ENCODE results near the gene GLUL. TPM values are rescaled to one million over a fixed set of nuclear protein-coding genes. Genes with fewer than 3 reads are reported as not detected.

The GLUL gene
- total and polyA plus RNA-seq, 12 donors = 131 to 787 (median 409) TPM

GRCh38 chr1:182368903-182369302 is 22.7 kb downstream of the GLUL start:
- Histone ChIP-seq H3K27me3 (no peaks in the 10 kb centered on the region), H3K4me1 (peaks cover 0 to 15% (median 3%) of the 10 kb centered on the region in 9 donors), H3K4me3 (no peak overlapping the region), H3K9me3 (no peaks in the 10 kb centered on the region), H3K27ac (no peak overlapping the region), H3K36me3 (no peaks in the 10 kb centered on the region)
- TF ChIP-seq CTCF (IDR thresholded peaks at IDR 0.05) = no peak
- ATAC-seq (no peak), DNase-seq (no peak)
- intact Hi-C loops (cut with DNase I) = loop anchor here in 1 of 10 donors (10.0 kb wide), 1 partner anchor 114 kb away; no protein-coding TSS in a partner anchor
- WGBS, 2 donors = 63 to 64% methylated on average over 4 of the region's 4 CpGs

- no peak overlapping the region for H3K27ac ChIP-seq
- no peak for ATAC-seq
These were observed 23.2 kb downstream of the GLUL start for GRCh38 chr1:182368358-182368757.

GRCh38 chr1:182367926-182368325 is 23.7 kb downstream of the GLUL start:
- Histone ChIP-seq H3K4me1 (peaks cover 0 to 19% (median 7%) of the 10 kb centered on the region in 9 donors), H3K27me3 (no peaks in the 10 kb centered on the region), H3K27ac (no peak overlapping the region), H3K4me3 (no peak overlapping the region), H3K36me3 (no peaks in the 10 kb centered on the region), H3K9me3 (no peaks in the 10 kb centered on the region)
- 60 to 63% methylated on average over 2 of the region's 2 CpGs for WGBS, 2 donors
- no peak for TF ChIP-seq CTCF (IDR thresholded peaks at IDR 0.05)
- intact Hi-C loops (cut with DNase I) = loop anchor here in 1 of 10 donors (10.0 kb wide), 1 partner anchor 113 kb away; no protein-coding TSS in a partner anchor
- DNase-seq = no peak
- ATAC-seq = peak in 4 of 8 donors; percentile 18 to 35 (median 32)

More at GRCh38 chr1:182368358-182368757, 23.2 kb downstream of the GLUL start:
- no peak for TF ChIP-seq CTCF (IDR thresholded peaks at IDR 0.05)
- intact Hi-C loops (cut with DNase I) = loop anchor here in 1 of 10 donors (10.0 kb wide), 1 partner anchor 114 kb away; no protein-coding TSS in a partner anchor
- DNase-seq = no peak
- H3K4me3 ChIP-seq = no peak overlapping the region
- H3K27me3 ChIP-seq = no peaks in the 10 kb centered on the region
- no peaks in the 10 kb centered on the region for H3K36me3 ChIP-seq
- peaks cover 0 to 16% (median 5%) of the 10 kb centered on the region in 9 donors for H3K4me1 ChIP-seq
- no peaks in the 10 kb centered on the region for H3K9me3 ChIP-seq
- 55 to 66% methylated on average over 4 of the region's 4 CpGs for WGBS, 2 donors

- H3K36me3 ChIP-seq = no peaks in the 10 kb centered on the region
- no peaks in the 10 kb centered on the region for H3K27me3 ChIP-seq
- TF ChIP-seq CTCF (IDR thresholded peaks at IDR 0.05) = no peak
- H3K4me3 ChIP-seq = no peak overlapping the region
- 87 to 97% methylated on average over 2 of the region's 2 CpGs for WGBS, 2 donors
- intact Hi-C loops (cut with DNase I) = loop anchor here in 1 of 10 donors (10.0 kb wide), 1 partner anchor 112 kb away; no protein-coding TSS in a partner anchor
- DNase-seq (no peak), ATAC-seq (no peak)
- no peak overlapping the region for H3K27ac ChIP-seq
- H3K4me1 ChIP-seq = peaks cover 0 to 25% (median 7%) of the 10 kb centered on the region in 9 donors
- no peaks in the 10 kb centered on the region for H3K9me3 ChIP-seq
These were observed 25.0 kb downstream of the GLUL start for GRCh38 chr1:182366596-182366995.

Data from heart right ventricle (tissue), 16 donors.